ENCODE results near the gene ANAPC16. TPM values are rescaled to one million over a fixed set of nuclear protein-coding genes. Genes with fewer than 3 reads are reported as not detected.

Gene ANAPC16
- total RNA-seq, 2 experiments from 2014 or later, result 82.9 to 87.1 TPM

GRCh38 chr10:72272689-72273409 lies 57.0 kb downstream of the ANAPC16 start:
- Mint-ChIP-seq H3K27ac (peak overlapping the region; percentile 96), H3K9me3 (no peaks in the 10 kb centered on the region), H3K4me3 (peak overlapping the region; percentile 98), H3K4me1 (peaks cover 52% of the 10 kb centered on the region), H3K36me3 (ENCODE audit: low read depth) (peaks cover 32% of the 10 kb centered on the region), H3K27me3 (no peaks in the 10 kb centered on the region)
- ChIA-PET POLR2A (interaction anchor here (0.5 to 2.5 kb wide), 11 partner anchors 9 to 61 kb away, joined by 3 to 15 read pairs (median 3); no protein-coding TSS in a partner anchor), CTCF (interaction anchor here (0.7 to 6.6 kb wide), 12 partner anchors 13 to 377 kb away, joined by 3 to 49 read pairs (median 15); no protein-coding TSS in a partner anchor)
- DNase-seq, result peak; percentile 40

GRCh38 chr10:72273410-72274212 lies 57.8 kb downstream of the ANAPC16 start, which contains the start of gene DDIT4:
TSS of gene DDIT4 (plus strand) at chr10:72273924. CDS start at chr10:72274217, 293 bp downstream.
- peak within 1 kb of the TSS; percentile 98 for H3K4me3 Mint-ChIP-seq
- peaks cover 32% of the 10 kb centered on the region for H3K36me3 Mint-ChIP-seq (ENCODE audit: low read depth)
- ChIA-PET POLR2A (interaction anchor here (0.5 to 2.5 kb wide), 11 partner anchors 8 to 60 kb away, joined by 3 to 15 read pairs (median 3); no protein-coding TSS in a partner anchor), CTCF (interaction anchor here (1.8 to 6.6 kb wide), 11 partner anchors 14 to 64 kb away, joined by 7 to 49 read pairs (median 18); no protein-coding TSS in a partner anchor)
- H3K9me3 Mint-ChIP-seq, result no peaks in the 10 kb centered on the region
- peak; percentile 99 for DNase-seq
- no peaks in the 10 kb centered on the region for H3K27me3 Mint-ChIP-seq
- H3K27ac Mint-ChIP-seq, result peak within 1 kb of the TSS; percentile 96
- H3K4me1 Mint-ChIP-seq, result peaks cover 56% of the 10 kb centered on the region

- POLR2A ChIA-PET, result interaction anchor here (0.8 to 2.5 kb wide), 11 partner anchors 13 to 60 kb away, joined by 3 to 15 read pairs (median 4); no protein-coding TSS in a partner anchor
- no peaks in the 10 kb centered on the region for H3K9me3 Mint-ChIP-seq
- H3K36me3 Mint-ChIP-seq (ENCODE audit: low read depth), result peaks cover 32% of the 10 kb centered on the region
- peak overlapping the region; percentile 96 for H3K27ac Mint-ChIP-seq
- no peaks in the 10 kb centered on the region for H3K27me3 Mint-ChIP-seq
- H3K4me3 Mint-ChIP-seq, result peak overlapping the region; percentile 98
- CTCF ChIA-PET, result interaction anchor here (0.7 to 6.6 kb wide), 23 partner anchors 8 to 191 kb away, joined by 3 to 49 read pairs (median 10); no protein-coding TSS in a partner anchor
- no peak for DNase-seq
- peaks cover 54% of the 10 kb centered on the region for H3K4me1 Mint-ChIP-seq
Observed at GRCh38 chr10:72274213-72274729, 58.5 kb downstream of the ANAPC16 start.

GRCh38 chr10:72274730-72275350 lies 59.0 kb downstream of the ANAPC16 start:
- H3K36me3 Mint-ChIP-seq (ENCODE audit: low read depth), result peaks cover 32% of the 10 kb centered on the region
- peak overlapping the region; percentile 98 for H3K4me3 Mint-ChIP-seq
- H3K9me3 Mint-ChIP-seq, result no peaks in the 10 kb centered on the region
- peaks cover 59% of the 10 kb centered on the region for H3K4me1 Mint-ChIP-seq
- no peaks in the 10 kb centered on the region for H3K27me3 Mint-ChIP-seq
- ChIA-PET CTCF (interaction anchor here (0.7 to 6.6 kb wide), 27 partner anchors 9 to 192 kb away, joined by 3 to 49 read pairs (median 10); no protein-coding TSS in a partner anchor), POLR2A (interaction anchor here (0.8 to 2.5 kb wide), 10 partner anchors 12 to 57 kb away, joined by 3 to 15 read pairs (median 4); no protein-coding TSS in a partner anchor)
- H3K27ac Mint-ChIP-seq, result peak overlapping the region; percentile 96
- DNase-seq, result peak; percentile 78

DNA sequence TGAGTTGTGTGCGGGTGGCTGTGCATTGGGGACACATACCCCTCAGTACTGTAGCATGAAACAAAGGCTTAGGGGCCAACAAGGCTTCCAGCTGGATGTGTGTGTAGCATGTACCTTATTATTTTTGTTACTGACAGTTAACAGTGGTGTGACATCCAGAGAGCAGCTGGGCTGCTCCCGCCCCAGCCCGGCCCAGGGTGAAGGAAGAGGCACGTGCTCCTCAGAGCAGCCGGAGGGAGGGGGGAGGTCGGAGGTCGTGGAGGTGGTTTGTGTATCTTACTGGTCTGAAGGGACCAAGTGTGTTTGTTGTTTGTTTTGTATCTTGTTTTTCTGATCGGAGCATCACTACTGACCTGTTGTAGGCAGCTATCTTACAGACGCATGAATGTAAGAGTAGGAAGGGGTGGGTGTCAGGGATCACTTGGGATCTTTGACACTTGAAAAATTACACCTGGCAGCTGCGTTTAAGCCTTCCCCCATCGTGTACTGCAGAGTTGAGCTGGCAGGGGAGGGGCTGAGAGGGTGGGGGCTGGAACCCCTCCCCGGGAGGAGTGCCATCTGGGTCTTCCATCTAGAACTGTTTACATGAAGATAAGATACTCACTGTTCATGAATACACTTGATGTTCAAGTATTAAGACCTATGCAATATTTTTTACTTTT lies 59.7 kb downstream of the ANAPC16 start:
- Mint-ChIP-seq H3K4me1 (peaks cover 62% of the 10 kb centered on the region), H3K9me3 (no peaks in the 10 kb centered on the region), H3K27ac (peak overlapping the region; percentile 96), H3K27me3 (no peaks in the 10 kb centered on the region), H3K4me3 (peak overlapping the region; percentile 98), H3K36me3 (ENCODE audit: low read depth) (peaks cover 32% of the 10 kb centered on the region)
- no peak for DNase-seq
- POLR2A ChIA-PET, result interaction anchor here (0.6 to 2.5 kb wide), 12 partner anchors 11 to 60 kb away, joined by 3 to 15 read pairs (median 4); partner anchors contain the start of genes ANAPC16 and ASCC1
- CTCF ChIA-PET, result interaction anchor here (0.8 to 6.6 kb wide), 26 partner anchors 8 to 193 kb away, joined by 3 to 49 read pairs (median 10); no protein-coding TSS in a partner anchor

- peak overlapping the region; percentile 98 for H3K4me3 Mint-ChIP-seq
- H3K4me1 Mint-ChIP-seq, result peaks cover 60% of the 10 kb centered on the region
- H3K27ac Mint-ChIP-seq, result peak overlapping the region; percentile 96
- ChIA-PET POLR2A (interaction anchor here (0.6 to 1.8 kb wide), 10 partner anchors 16 to 60 kb away, joined by 3 to 7 read pairs (median 3); partner anchors contain the start of genes ANAPC16 and ASCC1), CTCF (interaction anchor here (0.9 to 6.6 kb wide), 14 partner anchors 11 to 227 kb away, joined by 3 to 49 read pairs (median 12); no protein-coding TSS in a partner anchor)
- no peak for DNase-seq
- peaks cover 32% of the 10 kb centered on the region for H3K36me3 Mint-ChIP-seq (ENCODE audit: low read depth)
- no peaks in the 10 kb centered on the region for H3K9me3 Mint-ChIP-seq
- no peaks in the 10 kb centered on the region for H3K27me3 Mint-ChIP-seq
Observed at GRCh38 chr10:72276013-72276387, 60.2 kb downstream of the ANAPC16 start.

DNA sequence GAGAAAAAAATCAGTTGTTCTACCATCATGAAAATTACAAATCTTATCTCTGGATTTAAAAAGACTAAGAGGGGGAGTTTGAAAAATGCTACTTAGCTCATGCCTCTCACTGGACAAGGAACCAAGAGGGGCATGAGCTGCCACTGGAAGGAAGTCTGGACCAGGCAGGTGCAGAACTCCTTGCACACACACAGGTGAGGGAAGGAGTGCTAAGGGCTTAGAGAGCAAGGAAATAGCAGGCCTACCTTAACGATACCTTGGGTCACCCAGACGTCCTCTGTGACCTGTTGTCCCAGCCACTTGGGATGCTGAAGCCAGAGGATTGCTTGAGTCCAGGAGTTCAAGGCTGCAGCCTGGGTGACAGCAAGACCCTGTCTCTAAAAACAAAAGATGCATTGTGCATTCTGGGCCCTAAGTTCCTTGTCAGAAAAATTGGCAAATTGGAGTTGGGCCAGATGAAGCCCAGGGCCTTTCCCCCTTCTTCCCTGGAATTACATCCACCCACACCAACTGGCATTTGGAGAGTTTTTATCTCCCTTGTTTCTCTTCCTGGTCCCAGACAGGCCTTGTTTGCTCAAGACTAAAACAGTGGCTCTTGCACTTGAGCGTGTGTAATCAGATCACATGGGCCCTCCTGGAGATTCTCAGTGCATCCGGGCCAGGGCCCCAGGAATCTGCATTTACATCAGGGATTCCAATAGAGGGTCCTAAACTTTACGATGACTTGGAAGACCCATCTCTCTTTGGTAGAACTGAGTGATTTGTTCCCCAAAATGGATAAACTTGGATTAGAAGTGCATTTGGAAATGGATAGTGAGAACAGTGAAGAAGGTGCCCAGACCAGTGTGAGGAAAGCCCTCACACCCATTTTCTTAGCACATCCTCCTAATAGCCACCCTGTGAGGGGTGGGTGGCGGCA lies 60.9 kb downstream of the ANAPC16 start:
- H3K4me3 Mint-ChIP-seq, result peak overlapping the region; percentile 98
- peaks cover 32% of the 10 kb centered on the region for H3K36me3 Mint-ChIP-seq (ENCODE audit: low read depth)

DNA sequence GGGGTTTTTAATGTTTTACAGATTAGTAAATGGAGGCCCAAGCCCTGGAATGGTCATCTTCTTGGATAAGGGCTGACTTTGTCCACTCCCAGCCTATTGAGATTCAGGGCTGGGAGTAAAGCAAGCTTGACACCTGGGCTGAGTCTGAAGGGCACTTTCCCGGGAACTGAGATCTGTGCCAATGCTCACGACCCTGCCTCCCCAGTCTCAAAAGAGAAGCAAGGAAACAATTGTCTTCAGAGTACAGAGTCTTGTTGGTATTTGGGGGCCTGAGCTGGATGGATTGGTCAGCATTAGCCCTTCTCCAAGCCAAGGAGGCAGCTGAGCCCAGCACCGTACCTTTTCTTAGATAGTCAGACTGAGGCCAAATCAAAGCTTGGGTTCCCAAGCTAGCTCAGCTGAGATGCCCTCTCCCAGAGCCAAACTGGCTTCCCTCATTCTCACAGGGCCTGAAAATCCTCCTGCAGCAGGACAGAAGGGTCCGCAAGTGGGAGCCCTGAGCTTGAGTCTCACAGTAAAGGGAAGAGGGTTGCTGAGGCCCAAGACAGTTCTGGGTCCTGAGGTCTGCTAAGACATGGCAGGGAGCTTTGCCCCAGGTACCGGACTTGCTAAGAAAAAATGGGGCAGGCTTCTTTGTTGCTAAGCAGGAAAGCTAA lies 61.7 kb downstream of the ANAPC16 start:
- POLR2A ChIA-PET, result interaction anchor here (0.8 to 1.6 kb wide), 5 partner anchors 14 to 59 kb away, joined by 3 to 4 read pairs (median 3); no protein-coding TSS in a partner anchor
- Mint-ChIP-seq H3K9me3 (no peaks in the 10 kb centered on the region), H3K4me1 (peaks cover 52% of the 10 kb centered on the region), H3K4me3 (peak overlapping the region; percentile 98), H3K27me3 (no peaks in the 10 kb centered on the region), H3K27ac (peak overlapping the region; percentile 64), H3K36me3 (ENCODE audit: low read depth) (peaks cover 32% of the 10 kb centered on the region)
- no peak for DNase-seq
- CTCF ChIA-PET, result interaction anchor here (1.1 to 6.6 kb wide), 5 partner anchors 13 to 60 kb away, joined by 3 to 49 read pairs (median 28); no protein-coding TSS in a partner anchor

More for the DNA sequence above, 60.9 kb downstream of the ANAPC16 start:
- ChIA-PET CTCF (interaction anchor here (0.9 to 6.6 kb wide), 10 partner anchors 11 to 228 kb away, joined by 3 to 49 read pairs (median 20); no protein-coding TSS in a partner anchor), POLR2A (interaction anchor here (0.6 to 1.2 kb wide), 7 partner anchors 20 to 61 kb away, joined by 3 to 5 read pairs (median 3); partner anchors contain the start of genes ANAPC16 and ASCC1)
- Mint-ChIP-seq H3K27ac (peak overlapping the region; percentile 96), H3K4me1 (peaks cover 58% of the 10 kb centered on the region), H3K27me3 (no peaks in the 10 kb centered on the region), H3K9me3 (no peaks in the 10 kb centered on the region)
- DNase-seq, result no peak

DNA sequence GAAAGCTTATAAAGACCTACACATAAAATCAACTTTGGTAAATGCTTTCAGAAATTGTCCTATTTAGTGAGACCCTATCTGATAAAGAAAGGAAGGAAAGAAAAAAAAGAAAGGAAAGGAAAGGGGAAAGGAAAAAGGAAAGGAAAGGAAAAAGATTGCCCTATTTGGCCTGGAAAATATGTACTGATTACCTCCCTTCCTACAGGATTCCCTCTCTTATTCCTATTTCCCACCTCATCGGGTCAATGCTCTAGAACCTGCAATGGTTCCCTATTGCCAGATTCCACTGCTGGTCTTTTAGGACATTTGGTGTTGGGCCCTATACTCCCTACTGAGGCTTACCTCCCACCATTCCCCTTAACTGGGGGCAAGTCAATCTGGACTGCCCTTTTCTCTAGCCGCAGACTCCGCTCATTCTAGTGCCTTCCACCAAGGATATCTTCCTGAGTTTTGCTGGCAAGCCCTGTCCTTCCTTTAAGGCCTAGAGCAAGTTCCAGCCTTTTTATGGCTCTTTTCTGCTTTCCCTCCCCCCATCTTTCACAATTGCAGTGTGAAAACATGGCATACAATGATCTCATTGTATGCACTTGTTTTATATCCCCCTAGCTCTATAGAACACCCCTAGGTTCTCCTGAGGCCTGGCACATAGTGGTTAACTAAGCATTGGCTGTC lies 62.3 kb downstream of the ANAPC16 start:
- no peaks in the 10 kb centered on the region for H3K9me3 Mint-ChIP-seq
- H3K27me3 Mint-ChIP-seq, result no peaks in the 10 kb centered on the region
- H3K27ac Mint-ChIP-seq, result peak overlapping the region; percentile 32
- ChIA-PET CTCF (interaction anchor here (0.8 to 6.6 kb wide), 9 partner anchors 13 to 59 kb away, joined by 3 to 49 read pairs (median 5); no protein-coding TSS in a partner anchor), POLR2A (interaction anchor here (0.8 to 1.6 kb wide), 5 partner anchors 15 to 58 kb away, joined by 3 to 4 read pairs (median 3); no protein-coding TSS in a partner anchor)
- H3K4me3 Mint-ChIP-seq, result no peak overlapping the region
- no peak for DNase-seq
- peaks cover 51% of the 10 kb centered on the region for H3K4me1 Mint-ChIP-seq
- peaks cover 32% of the 10 kb centered on the region for H3K36me3 Mint-ChIP-seq (ENCODE audit: low read depth)
